Mucosa of rectum (tissue), 2 donors: ENCODE measurements around the gene SLC39A7.

Source experiments
- H3K27ac ChIP-seq, 2 donors: one replicate each; pipeline ENCODE4 v1.7.0; 2013; ENCODE audit warnings: inconsistent platforms in 2 of 2, low read depth in 2 of 2, low read length in 2 of 2
- H3K27me3 ChIP-seq, 2 donors: one replicate each; pipeline ENCODE4 v1.7.0; 2013; ENCODE audit warnings: low read length in 2 of 2; ENCODE audit not compliant: control insufficient read depth in 2 of 2, insufficient read depth in 2 of 2
- H3K36me3 ChIP-seq, 2 donors: one replicate each; pipeline ENCODE4 v1.7.0; 2013; ENCODE audit warnings: low read length in 2 of 2; ENCODE audit not compliant: control insufficient read depth in 2 of 2, insufficient read depth in 2 of 2
- H3K4me1 ChIP-seq, 2 donors: one replicate each; pipeline ENCODE4 v1.7.0; 2013; ENCODE audit warnings: low read length in 2 of 2, mild to moderate bottlenecking in 1 of 2; ENCODE audit not compliant: control insufficient read depth in 2 of 2, insufficient read depth in 2 of 2
- H3K4me3 ChIP-seq, 2 donors: one replicate each; pipeline ENCODE4 v1.7.0; 2013; ENCODE audit warnings: low read length in 2 of 2
- H3K9ac ChIP-seq, 2 donors: one replicate each; pipeline ENCODE4 v1.7.0; 2013; ENCODE audit warnings: low read length in 2 of 2, low read depth in 1 of 2, mild to moderate bottlenecking in 1 of 2
- H3K9me3 ChIP-seq, 2 donors: one replicate each; pipeline ENCODE4 v1.7.0; 2013; ENCODE audit warnings: low read length in 2 of 2; ENCODE audit not compliant: control insufficient read depth in 2 of 2
- donor health status: healthy.
- donor health status: Normal muscosa, but diverticular disease.

Gene SLC39A7

DNA sequence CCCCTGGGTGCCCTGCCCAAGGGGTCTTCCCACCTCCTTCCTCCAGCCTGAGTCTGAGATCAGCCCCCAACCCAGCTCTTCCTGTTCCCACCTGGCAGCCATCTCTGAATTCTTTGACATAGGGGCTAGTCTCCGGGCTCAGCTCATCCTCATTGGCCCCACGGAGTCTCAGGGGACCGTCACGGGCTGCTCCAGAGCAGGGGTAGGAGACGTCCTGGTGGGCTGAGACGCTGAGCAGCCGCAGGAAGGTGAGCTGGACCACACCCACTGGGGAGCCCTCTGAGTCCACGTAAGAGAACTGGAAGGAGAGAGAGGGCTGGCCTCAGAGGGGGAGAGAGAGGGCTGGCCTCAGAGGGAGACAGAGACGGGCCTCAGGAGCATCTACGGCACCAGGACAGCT lies 36.5 kb upstream of the SLC39A7 start:
- Histone ChIP-seq H3K27me3 (peaks cover 0 to 2% of the 10 kb centered on the region in 2 donors), H3K9me3 (no peaks in the 10 kb centered on the region), H3K9ac (no peak overlapping the region), H3K4me3 (no peak overlapping the region), H3K4me1 (peaks cover 11 to 12% of the 10 kb centered on the region in 2 donors), H3K27ac (no peak overlapping the region), H3K36me3 (no peaks in the 10 kb centered on the region)

DNA sequence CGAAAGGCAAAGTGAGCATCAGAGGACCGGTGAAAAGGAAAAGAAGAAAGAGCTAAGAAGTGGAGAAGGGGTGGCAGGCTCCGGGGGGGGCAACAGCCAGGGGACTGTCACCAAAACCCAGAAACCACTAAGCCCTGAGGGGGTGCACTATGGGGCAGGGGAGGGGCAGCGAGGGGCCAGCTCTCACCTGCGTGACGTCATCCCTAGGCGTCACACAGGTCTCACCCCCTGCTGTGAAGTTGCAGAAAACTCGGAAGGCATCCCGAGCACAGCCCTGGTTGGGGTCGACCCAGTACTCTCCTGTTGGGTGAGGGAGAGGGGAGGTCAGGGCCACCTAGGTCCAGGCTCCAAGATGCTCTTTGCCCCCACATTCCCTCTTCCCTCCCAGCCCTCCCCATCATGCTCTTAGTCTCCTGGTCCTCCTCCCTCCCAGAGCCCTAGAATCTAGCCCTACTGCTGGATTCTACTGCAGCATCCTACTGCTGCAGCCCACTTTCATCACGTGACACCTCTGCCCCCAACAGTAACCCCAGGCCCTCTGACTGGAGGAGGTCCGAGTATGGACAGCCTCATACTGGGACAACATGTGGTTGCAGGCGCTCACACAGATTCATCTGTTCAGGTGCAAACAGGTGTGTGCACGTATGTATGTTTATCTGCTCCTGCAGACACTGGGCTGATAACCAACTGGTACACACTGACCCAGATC lies 35.8 kb upstream of the SLC39A7 start:
- Histone ChIP-seq H3K9me3 (no peaks in the 10 kb centered on the region), H3K9ac (no peak overlapping the region), H3K4me1 (peaks cover 11 to 12% of the 10 kb centered on the region in 2 donors), H3K27ac (no peak overlapping the region), H3K4me3 (no peak overlapping the region), H3K27me3 (peaks cover 0 to 2% of the 10 kb centered on the region in 2 donors), H3K36me3 (no peaks in the 10 kb centered on the region)

DNA sequence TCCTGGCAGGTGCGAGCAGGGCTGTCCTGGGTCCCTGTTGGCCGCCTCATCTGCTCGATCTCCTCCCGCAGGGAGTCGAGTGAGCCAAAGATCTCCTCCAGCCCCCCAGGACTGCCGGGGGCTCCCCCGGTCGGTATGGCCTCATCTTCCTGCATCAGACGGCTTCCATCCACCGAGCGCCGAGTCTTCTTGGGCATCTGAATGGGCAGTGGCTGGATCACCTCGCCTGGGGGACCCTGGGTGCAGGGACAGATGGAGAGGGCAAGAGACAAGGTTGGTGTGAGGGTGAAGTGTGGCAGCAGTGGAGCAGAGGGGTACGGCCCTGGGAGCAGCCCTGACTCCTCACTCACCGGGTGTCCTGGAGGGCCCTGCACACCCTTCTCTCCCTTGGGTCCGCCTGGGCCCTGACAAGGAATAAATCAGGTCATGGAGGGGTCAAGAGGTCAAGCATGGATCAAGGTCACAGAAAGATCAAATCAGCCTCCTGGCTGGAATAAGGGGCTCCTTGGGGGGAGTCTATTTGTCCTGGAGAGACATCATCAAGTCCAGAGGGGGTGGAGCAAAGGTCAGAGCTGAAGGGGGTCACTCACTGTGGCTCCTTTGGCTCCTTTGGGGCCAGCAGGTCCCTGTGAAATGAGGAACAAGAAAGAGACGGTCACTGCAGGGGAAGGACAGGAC lies 34.9 kb upstream of the SLC39A7 start:
- Histone ChIP-seq H3K4me1 (peaks cover 11 to 12% of the 10 kb centered on the region in 2 donors), H3K27ac (no peak overlapping the region), H3K9ac (no peak overlapping the region), H3K4me3 (no peak overlapping the region), H3K36me3 (no peaks in the 10 kb centered on the region), H3K9me3 (no peaks in the 10 kb centered on the region), H3K27me3 (peaks cover 0 to 2% of the 10 kb centered on the region in 2 donors)

DNA sequence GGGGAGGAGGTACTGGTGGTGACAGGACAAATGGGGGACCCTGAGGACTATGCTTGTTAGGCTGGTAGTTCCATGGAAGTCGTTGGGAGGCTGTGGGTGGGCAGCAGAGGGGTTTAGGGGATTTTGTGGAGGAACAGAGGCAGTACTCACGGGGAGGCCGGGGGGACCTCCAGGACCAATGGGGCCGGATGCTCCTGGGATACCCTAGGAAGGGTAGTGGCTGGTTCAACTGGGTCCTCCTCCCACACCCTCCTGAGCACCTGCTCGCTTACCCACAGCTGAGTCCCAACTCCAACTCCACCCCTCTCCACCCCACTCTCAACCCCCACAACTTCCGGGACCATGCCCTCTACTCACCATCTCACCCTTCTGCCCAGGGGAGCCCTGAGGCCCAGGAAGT lies 34.3 kb upstream of the SLC39A7 start:
- H3K9me3 ChIP-seq, result no peaks in the 10 kb centered on the region
- H3K4me1 ChIP-seq, result peaks cover 7% of the 10 kb centered on the region in 2 donors
- peaks cover 0 to 2% of the 10 kb centered on the region in 2 donors for H3K27me3 ChIP-seq
- H3K9ac ChIP-seq, result no peak overlapping the region
- H3K27ac ChIP-seq, result no peak overlapping the region
- no peak overlapping the region for H3K4me3 ChIP-seq
- no peaks in the 10 kb centered on the region for H3K36me3 ChIP-seq

DNA sequence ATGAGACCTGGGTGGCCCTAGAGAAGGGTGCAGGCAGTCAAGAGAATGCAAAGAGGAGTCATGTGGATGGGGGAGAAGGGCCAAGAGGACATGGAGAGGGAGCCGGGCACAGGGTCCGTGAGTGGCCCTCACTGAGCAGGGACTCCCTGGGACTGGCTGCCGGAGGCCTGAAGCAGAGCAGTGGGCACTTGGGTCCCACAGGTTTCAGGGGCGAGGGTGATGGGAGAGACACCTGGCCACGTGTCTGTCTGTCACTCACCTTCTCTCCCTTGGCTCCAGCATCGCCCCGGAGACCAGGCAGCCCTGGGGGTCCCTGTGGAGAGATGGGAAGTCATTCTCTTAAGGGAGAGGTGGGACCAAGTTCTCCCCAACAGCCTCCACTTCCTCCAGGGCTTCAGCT lies 33.9 kb upstream of the SLC39A7 start:
- Histone ChIP-seq H3K4me1 (peaks cover 2 to 4% of the 10 kb centered on the region in 2 donors), H3K4me3 (no peak overlapping the region), H3K36me3 (no peaks in the 10 kb centered on the region), H3K27ac (no peak overlapping the region), H3K9ac (no peak overlapping the region), H3K9me3 (no peaks in the 10 kb centered on the region), H3K27me3 (peaks cover 0 to 2% of the 10 kb centered on the region in 2 donors)

DNA sequence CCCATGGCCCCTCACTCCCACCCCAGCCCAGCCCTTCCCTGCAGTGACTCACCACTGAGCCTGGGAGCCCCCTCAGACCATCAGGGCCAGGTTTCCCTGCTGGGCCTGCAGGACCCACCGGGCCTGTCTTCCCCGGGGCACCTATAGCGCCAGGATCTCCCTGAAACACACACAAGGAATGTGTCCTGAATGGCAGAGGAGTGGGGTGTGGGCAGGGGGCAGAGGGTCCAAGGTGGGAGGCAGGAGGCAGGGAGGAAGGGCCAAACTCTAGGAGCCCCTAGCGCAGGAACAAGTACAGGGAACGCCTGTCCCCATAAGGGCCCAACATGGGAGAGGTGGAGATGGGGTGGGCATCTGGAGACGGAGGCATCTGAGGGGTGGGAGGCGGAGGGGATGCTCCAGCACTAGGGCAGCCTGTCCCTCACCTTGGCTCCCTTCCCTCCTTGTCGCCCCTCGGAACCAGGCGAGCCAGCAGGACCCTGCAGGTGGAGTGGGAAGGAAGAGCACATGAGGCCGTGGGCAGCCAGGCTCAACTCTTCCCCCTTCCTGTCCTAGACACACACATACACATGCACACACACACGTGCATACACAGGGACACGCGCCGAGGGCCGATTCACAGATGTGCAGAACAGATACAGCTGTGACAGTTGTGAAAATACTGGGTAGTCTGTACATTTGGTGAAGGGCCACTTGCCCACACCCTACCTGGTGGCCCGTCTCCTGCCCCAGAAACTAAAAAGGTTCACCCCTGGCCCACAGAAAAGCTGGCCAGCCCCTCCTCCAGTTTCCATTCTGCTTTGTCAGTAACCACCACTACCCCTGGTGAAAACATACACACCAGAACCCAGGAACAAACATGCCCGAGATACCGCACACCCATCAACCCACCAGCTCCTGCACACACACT lies 33.0 kb upstream of the SLC39A7 start:
- Histone ChIP-seq H3K27ac (no peak overlapping the region), H3K4me3 (no peak overlapping the region), H3K27me3 (peaks cover 0 to 2% of the 10 kb centered on the region in 2 donors), H3K9me3 (no peaks in the 10 kb centered on the region), H3K36me3 (no peaks in the 10 kb centered on the region), H3K4me1 (no peaks in the 10 kb centered on the region), H3K9ac (no peak overlapping the region)

DNA sequence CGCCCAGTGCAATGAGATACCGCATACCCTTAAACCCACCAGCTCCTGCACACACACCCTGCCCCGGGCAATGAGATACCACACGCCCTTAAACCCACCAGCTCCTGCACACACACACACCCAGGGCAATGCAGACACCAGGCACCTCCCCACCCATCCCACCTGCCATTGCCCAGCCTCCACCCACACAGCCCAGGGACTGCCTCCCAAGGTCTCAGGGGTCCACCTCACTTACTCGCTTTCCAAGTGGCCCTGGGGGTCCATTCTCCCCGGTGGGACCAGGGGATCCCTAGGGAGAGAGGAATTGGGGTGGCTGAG lies 32.4 kb upstream of the SLC39A7 start:
- no peaks in the 10 kb centered on the region for H3K9me3 ChIP-seq

DNA sequence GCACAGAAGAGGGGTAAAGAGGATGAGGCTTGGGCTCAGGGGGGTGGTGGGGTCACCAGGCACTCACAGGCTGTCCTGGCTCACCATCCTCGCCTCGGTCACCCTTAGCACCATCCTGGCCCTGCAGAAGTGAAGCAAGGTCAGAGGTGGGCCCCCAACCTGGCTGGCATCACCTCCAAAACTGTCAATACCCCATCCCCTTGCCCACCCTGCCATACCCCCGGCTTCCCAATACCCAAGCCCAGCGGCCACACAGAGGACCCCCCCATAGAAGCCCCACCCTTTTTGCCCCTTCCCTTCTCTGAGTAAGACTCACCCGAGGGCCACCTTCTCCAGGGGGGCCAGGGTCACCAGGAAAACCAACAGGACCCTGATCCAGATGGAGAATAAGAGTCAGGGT lies 32.0 kb upstream of the SLC39A7 start:
- Histone ChIP-seq H3K27me3 (peaks cover 2 to 6% of the 10 kb centered on the region in 2 donors), H3K4me3 (no peak overlapping the region), H3K4me1 (no peaks in the 10 kb centered on the region), H3K27ac (no peak overlapping the region), H3K9me3 (no peaks in the 10 kb centered on the region), H3K36me3 (no peaks in the 10 kb centered on the region), H3K9ac (no peak overlapping the region)

More for the DNA sequence above, 32.4 kb upstream of the SLC39A7 start:
- Histone ChIP-seq H3K4me3 (no peak overlapping the region), H3K36me3 (no peaks in the 10 kb centered on the region), H3K27me3 (peaks cover 2% of the 10 kb centered on the region in 2 donors), H3K27ac (no peak overlapping the region), H3K9ac (no peak overlapping the region), H3K4me1 (no peaks in the 10 kb centered on the region)

DNA sequence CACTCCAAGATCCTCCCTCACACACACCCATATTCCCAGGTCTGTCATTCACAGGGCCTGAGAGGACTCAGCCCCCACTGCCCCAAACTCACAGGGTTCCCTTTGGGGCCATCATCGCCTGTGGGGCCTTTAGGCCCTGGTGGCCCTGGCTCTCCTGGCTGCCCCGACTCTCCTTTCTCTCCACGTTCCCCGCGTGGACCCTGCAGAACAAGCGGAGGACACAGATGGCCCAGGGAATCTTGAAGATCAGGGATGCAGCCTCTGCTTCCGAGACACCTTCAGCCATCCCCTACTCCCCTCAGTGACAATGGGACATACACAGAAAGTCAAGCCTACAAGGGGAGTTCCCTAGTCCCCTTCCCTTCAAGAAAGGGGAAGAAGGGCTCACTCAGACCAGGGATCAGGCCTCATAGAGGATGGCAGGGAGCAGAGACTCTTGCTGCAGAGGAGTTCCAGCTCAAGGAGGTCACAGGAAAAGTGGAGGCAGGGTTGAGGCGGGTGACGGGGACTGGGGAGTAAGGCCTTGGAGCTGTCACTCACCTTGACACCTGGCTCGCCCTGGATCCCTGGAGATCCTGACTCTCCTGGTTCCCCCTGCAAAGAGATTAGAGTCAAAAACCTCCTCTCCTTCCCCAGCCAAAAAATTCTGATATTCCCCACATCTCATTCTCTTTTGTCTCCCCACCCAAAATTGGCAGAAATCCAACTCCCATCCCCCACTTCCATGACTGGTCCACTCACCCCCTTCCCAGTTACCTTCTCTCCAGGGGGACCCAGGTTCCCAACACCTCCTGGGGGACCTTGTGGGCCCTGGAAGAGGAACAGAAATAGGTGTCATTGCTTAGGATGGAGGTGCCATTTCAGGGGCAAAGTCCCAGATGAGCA lies 31.1 kb upstream of the SLC39A7 start:
- no peaks in the 10 kb centered on the region for H3K4me1 ChIP-seq
- H3K9me3 ChIP-seq, result no peaks in the 10 kb centered on the region
- H3K9ac ChIP-seq, result no peak overlapping the region
- no peak overlapping the region for H3K27ac ChIP-seq
- H3K27me3 ChIP-seq, result peaks cover 0 to 6% of the 10 kb centered on the region in 2 donors
- H3K4me3 ChIP-seq, result no peak overlapping the region
- no peaks in the 10 kb centered on the region for H3K36me3 ChIP-seq
